ENCODE measurements around the gene ATG7.
"Not testable (repeated sequence)": the region's sequence is repeated elsewhere in the genome, so short reads cannot be mapped to it uniquely, and the experiment has no call there.

ATG7 gene

DNA sequence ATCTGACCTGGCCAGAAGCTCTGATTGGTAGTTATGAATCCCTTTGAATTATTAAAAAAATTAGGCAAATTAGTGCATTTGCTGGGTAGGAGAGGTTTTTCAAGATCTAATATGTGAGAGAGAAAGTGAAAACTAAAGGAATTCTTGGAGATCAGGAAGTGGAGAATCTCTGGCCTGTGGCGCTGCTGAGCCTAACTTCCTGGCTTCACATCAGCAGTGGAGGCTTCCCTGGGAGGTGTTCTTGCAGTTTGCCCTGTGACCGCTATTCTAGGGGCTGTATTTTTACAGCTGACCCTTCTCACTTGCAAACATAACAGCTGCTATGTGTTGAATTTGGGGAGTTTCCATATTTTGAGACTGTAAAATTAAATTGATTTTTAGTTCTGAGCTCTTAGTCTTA, 166.4 kb downstream of the ATG7 start:
- no peak overlapping the region for H3K4me3 ChIP-seq (ENCODE audit: low read depth, low read length)
- no peak overlapping the region for H3K9ac ChIP-seq
- H3K27ac ChIP-seq = no peak overlapping the region
- H3K9me3 ChIP-seq (ENCODE audit: control insufficient read depth, low read length) = no peaks in the 10 kb centered on the region
- TF ChIP-seq, protein P1, sequence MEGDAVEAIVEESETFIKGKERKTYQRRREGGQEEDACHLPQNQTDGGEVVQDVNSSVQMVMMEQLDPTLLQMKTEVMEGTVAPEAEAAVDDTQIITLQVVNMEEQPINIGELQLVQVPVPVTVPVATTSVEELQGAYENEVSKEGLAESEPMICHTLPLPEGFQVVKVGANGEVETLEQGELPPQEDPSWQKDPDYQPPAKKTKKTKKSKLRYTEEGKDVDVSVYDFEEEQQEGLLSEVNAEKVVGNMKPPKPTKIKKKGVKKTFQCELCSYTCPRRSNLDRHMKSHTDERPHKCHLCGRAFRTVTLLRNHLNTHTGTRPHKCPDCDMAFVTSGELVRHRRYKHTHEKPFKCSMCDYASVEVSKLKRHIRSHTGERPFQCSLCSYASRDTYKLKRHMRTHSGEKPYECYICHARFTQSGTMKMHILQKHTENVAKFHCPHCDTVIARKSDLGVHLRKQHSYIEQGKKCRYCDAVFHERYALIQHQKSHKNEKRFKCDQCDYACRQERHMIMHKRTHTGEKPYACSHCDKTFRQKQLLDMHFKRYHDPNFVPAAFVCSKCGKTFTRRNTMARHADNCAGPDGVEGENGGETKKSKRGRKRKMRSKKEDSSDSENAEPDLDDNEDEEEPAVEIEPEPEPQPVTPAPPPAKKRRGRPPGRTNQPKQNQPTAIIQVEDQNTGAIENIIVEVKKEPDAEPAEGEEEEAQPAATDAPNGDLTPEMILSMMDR (IDR thresholded peaks at IDR 0.05) = no peak
- H2AFZ ChIP-seq = no peak overlapping the region
- no peak overlapping the region for H3K4me2 ChIP-seq (ENCODE audit: low read length)
- no peaks in the 10 kb centered on the region for H3K4me1 ChIP-seq
- no peaks in the 10 kb centered on the region for H3K79me2 ChIP-seq
- no peaks in the 10 kb centered on the region for H3K36me3 ChIP-seq (ENCODE audit: control insufficient read depth, insufficient read depth, low read length)
- H3K27me3 ChIP-seq (ENCODE audit: control insufficient read depth, insufficient read depth, low read length) = no peaks in the 10 kb centered on the region

DNA sequence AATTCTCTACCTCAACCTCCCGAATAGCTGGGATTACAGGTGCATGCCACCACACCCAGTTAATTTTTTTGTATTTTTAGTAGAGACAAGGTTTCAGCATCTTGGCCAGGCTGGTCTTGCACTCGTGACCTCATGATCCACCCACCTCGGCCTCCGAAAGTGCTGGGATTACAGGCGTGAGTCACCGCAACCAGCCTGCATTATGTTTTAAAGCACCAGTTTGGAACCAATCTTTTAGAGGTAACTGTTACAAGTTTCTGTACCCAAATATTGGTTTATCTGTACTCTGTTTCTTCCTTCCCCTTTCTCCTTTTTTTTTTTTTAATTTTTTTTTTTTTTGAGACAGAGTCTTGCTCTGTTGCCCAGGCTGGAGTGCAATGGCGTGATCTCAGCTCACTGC, 169.1 kb downstream of the ATG7 start:
- H2AFZ ChIP-seq; H3K4me1 ChIP-seq; H3K9me3 ChIP-seq (ENCODE audit: control insufficient read depth, low read length); H3K79me2 ChIP-seq; H3K4me2 ChIP-seq (ENCODE audit: low read length); H3K4me3 ChIP-seq (ENCODE audit: low read depth, low read length); H3K27ac ChIP-seq; H3K27me3 ChIP-seq (ENCODE audit: control insufficient read depth, insufficient read depth, low read length); H3K36me3 ChIP-seq (ENCODE audit: control insufficient read depth, insufficient read depth, low read length); H3K9ac ChIP-seq: not testable (repeated sequence)

- Histone ChIP-seq H3K79me2 (peaks cover 2% of the 10 kb centered on the region), H3K4me3 (ENCODE audit: low read depth, low read length) (no peak overlapping the region), H3K9me3 (ENCODE audit: control insufficient read depth, low read length) (no peaks in the 10 kb centered on the region), H3K27me3 (ENCODE audit: control insufficient read depth, insufficient read depth, low read length) (no peaks in the 10 kb centered on the region), H2AFZ (no peak overlapping the region), H3K9ac (no peak overlapping the region), H3K27ac (no peak overlapping the region), H3K4me2 (ENCODE audit: low read length) (no peak overlapping the region), H3K4me1 (no peaks in the 10 kb centered on the region), H3K36me3 (ENCODE audit: control insufficient read depth, insufficient read depth, low read length) (no peaks in the 10 kb centered on the region)
- TF ChIP-seq, protein P1 (IDR thresholded peaks at IDR 0.05) = no peak
Measured at GRCh38 chr3:11444404-11444803, 172.2 kb downstream of the ATG7 start.

GRCh38 chr3:11445193-11445592, 173.0 kb downstream of the ATG7 start:
- not testable (repeated sequence) for H2AFZ ChIP-seq; H3K27ac ChIP-seq; H3K27me3 ChIP-seq (ENCODE audit: control insufficient read depth, insufficient read depth, low read length); H3K36me3 ChIP-seq (ENCODE audit: control insufficient read depth, insufficient read depth, low read length); H3K4me1 ChIP-seq; H3K79me2 ChIP-seq; H3K9ac ChIP-seq; H3K9me3 ChIP-seq (ENCODE audit: control insufficient read depth, low read length); H3K4me3 ChIP-seq (ENCODE audit: low read depth, low read length); H3K4me2 ChIP-seq (ENCODE audit: low read length)

DNA sequence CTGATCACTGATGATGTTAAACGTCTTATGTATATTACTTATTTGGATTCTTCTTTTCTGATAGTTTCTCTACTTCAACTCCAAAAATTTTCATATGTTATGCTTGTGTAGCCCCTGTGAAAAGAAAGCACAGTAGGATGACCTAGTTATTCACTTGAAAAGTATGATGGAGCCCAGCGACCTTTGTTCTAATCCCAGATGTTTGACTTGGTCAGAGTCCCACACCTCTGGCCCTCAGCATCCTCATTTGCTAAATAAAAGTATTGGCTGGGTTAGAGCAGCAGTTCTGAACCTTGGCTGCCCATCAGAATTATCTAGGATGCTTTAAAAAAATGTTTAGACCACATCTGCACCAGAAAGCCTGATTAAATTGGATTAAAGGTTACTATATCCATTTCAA, 173.7 kb downstream of the ATG7 start:
- Histone ChIP-seq H2AFZ (no peak overlapping the region), H3K36me3 (ENCODE audit: control insufficient read depth, insufficient read depth, low read length) (no peaks in the 10 kb centered on the region), H3K4me1 (no peaks in the 10 kb centered on the region), H3K9me3 (ENCODE audit: control insufficient read depth, low read length) (no peaks in the 10 kb centered on the region), H3K9ac (no peak overlapping the region), H3K27me3 (ENCODE audit: control insufficient read depth, insufficient read depth, low read length) (no peaks in the 10 kb centered on the region), H3K4me3 (ENCODE audit: low read depth, low read length) (no peak overlapping the region), H3K79me2 (peaks cover 3% of the 10 kb centered on the region), H3K4me2 (ENCODE audit: low read length) (no peak overlapping the region), H3K27ac (no peak overlapping the region)
- TF ChIP-seq, protein P1 (IDR thresholded peaks at IDR 0.05) = no peak

GRCh38 chr3:11447584-11448200, 175.5 kb downstream of the ATG7 start:
- Histone ChIP-seq H3K27ac (no peak overlapping the region), H3K4me3 (ENCODE audit: low read depth, low read length) (no peak overlapping the region), H3K9ac (no peak overlapping the region), H3K36me3 (ENCODE audit: control insufficient read depth, insufficient read depth, low read length) (no peaks in the 10 kb centered on the region), H3K79me2 (peaks cover 3% of the 10 kb centered on the region), H3K4me2 (ENCODE audit: low read length) (no peak overlapping the region), H2AFZ (no peak overlapping the region), H3K27me3 (ENCODE audit: control insufficient read depth, insufficient read depth, low read length) (no peaks in the 10 kb centered on the region), H3K9me3 (ENCODE audit: control insufficient read depth, low read length) (no peaks in the 10 kb centered on the region), H3K4me1 (no peaks in the 10 kb centered on the region)
- TF ChIP-seq, protein P1 (IDR thresholded peaks at IDR 0.05) = no peak

All from parathyroid adenoma (tissue), 2 donors.